GM12891 (cell line): ENCODE data around the gene SKOR2.

Experiments
- PAX5 ChIP-seq: IDR thresholded peaks from 2 replicates; pipeline ENCODE4 v1.6.1; 2011; ENCODE audit warnings: low read length, moderate library complexity, mild to moderate bottlenecking; ENCODE audit not compliant: insufficient read depth, severe bottlenecking
- POLR2A ChIP-seq: IDR thresholded peaks from 2 replicates; pipeline ENCODE4 v1.6.1; 2011; ENCODE audit warnings: low read depth, low read length, control low read depth
- POLR2AphosphoS5 ChIP-seq: IDR thresholded peaks from 2 replicates; pipeline ENCODE4 v1.6.1; 2011; ENCODE audit warnings: low read depth, low read length, control low read depth
- TAF1 ChIP-seq: IDR thresholded peaks from 2 replicates; pipeline ENCODE4 v1.6.1; 2011; ENCODE audit warnings: low read depth, low read length, control low read depth

- TF ChIP-seq POLR2A (no peak), PAX5 (no peak), POLR2AphosphoS5 (no peak), TAF1 (no peak)
These were observed 59.5 kb downstream of the SKOR2 start for GRCh38 chr18:47191961-47192360.
